Measurements from ENCODE around the gene TOLLIP. TPM values are rescaled to one million over a fixed set of nuclear protein-coding genes. Genes with fewer than 3 reads are reported as not detected.

TOLLIP gene
- total and polyA plus RNA-seq, 9 of the 15 experiments (the other 6 are each of a cell fraction or from before 2014, with no cell fraction given): 0.23 to 22.8 (median 7.1) TPM

DNA sequence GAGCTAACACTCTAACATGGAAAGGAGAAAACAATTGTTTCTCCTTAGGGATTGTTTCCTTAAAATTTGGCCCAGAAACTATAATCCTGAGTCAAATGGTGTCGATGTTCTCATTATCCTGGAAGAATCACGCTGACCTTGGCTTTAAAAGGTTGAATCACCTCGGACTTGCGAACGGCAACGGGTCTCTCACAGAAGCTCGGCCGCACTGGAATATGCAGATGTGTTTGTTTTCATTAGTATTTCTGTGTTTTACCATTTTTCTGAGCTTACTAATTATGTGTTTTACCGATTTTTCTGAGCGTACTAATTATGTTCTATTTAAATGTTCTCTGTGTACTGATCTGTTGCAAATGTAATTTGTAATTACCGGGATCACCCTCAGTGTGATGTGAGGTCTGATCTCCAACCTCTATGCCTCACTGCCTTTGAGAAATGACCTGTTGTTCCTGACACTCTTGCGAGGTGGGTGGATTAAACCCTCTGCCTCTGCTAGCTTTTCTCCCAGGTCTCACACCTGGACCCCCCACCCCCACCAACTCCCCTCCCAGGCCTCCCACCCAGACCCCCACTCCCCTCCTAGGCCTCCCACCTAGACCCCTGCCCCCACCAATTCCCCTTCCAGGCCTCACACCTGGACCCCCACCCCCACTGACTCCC lies 42.0 kb upstream of the TOLLIP start (continued):
- TF ChIP-seq, protein P1, sequence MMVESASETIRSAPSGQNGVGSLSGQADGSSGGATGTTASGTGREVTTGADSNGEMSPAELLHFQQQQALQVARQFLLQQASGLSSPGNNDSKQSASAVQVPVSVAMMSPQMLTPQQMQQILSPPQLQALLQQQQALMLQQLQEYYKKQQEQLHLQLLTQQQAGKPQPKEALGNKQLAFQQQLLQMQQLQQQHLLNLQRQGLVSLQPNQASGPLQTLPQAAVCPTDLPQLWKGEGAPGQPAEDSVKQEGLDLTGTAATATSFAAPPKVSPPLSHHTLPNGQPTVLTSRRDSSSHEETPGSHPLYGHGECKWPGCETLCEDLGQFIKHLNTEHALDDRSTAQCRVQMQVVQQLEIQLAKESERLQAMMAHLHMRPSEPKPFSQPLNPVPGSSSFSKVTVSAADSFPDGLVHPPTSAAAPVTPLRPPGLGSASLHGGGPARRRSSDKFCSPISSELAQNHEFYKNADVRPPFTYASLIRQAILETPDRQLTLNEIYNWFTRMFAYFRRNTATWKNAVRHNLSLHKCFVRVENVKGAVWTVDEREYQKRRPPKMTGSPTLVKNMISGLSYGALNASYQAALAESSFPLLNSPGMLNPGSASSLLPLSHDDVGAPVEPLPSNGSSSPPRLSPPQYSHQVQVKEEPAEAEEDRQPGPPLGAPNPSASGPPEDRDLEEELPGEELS (CRISPR knock-in tag; IDR thresholded peaks at IDR 0.05; ENCODE audit: borderline replicate concordance): no peak
- no peak for TF ChIP-seq ZNF224 (CRISPR knock-in tag; IDR thresholded peaks at IDR 0.05)
- TF ChIP-seq, protein P2, sequence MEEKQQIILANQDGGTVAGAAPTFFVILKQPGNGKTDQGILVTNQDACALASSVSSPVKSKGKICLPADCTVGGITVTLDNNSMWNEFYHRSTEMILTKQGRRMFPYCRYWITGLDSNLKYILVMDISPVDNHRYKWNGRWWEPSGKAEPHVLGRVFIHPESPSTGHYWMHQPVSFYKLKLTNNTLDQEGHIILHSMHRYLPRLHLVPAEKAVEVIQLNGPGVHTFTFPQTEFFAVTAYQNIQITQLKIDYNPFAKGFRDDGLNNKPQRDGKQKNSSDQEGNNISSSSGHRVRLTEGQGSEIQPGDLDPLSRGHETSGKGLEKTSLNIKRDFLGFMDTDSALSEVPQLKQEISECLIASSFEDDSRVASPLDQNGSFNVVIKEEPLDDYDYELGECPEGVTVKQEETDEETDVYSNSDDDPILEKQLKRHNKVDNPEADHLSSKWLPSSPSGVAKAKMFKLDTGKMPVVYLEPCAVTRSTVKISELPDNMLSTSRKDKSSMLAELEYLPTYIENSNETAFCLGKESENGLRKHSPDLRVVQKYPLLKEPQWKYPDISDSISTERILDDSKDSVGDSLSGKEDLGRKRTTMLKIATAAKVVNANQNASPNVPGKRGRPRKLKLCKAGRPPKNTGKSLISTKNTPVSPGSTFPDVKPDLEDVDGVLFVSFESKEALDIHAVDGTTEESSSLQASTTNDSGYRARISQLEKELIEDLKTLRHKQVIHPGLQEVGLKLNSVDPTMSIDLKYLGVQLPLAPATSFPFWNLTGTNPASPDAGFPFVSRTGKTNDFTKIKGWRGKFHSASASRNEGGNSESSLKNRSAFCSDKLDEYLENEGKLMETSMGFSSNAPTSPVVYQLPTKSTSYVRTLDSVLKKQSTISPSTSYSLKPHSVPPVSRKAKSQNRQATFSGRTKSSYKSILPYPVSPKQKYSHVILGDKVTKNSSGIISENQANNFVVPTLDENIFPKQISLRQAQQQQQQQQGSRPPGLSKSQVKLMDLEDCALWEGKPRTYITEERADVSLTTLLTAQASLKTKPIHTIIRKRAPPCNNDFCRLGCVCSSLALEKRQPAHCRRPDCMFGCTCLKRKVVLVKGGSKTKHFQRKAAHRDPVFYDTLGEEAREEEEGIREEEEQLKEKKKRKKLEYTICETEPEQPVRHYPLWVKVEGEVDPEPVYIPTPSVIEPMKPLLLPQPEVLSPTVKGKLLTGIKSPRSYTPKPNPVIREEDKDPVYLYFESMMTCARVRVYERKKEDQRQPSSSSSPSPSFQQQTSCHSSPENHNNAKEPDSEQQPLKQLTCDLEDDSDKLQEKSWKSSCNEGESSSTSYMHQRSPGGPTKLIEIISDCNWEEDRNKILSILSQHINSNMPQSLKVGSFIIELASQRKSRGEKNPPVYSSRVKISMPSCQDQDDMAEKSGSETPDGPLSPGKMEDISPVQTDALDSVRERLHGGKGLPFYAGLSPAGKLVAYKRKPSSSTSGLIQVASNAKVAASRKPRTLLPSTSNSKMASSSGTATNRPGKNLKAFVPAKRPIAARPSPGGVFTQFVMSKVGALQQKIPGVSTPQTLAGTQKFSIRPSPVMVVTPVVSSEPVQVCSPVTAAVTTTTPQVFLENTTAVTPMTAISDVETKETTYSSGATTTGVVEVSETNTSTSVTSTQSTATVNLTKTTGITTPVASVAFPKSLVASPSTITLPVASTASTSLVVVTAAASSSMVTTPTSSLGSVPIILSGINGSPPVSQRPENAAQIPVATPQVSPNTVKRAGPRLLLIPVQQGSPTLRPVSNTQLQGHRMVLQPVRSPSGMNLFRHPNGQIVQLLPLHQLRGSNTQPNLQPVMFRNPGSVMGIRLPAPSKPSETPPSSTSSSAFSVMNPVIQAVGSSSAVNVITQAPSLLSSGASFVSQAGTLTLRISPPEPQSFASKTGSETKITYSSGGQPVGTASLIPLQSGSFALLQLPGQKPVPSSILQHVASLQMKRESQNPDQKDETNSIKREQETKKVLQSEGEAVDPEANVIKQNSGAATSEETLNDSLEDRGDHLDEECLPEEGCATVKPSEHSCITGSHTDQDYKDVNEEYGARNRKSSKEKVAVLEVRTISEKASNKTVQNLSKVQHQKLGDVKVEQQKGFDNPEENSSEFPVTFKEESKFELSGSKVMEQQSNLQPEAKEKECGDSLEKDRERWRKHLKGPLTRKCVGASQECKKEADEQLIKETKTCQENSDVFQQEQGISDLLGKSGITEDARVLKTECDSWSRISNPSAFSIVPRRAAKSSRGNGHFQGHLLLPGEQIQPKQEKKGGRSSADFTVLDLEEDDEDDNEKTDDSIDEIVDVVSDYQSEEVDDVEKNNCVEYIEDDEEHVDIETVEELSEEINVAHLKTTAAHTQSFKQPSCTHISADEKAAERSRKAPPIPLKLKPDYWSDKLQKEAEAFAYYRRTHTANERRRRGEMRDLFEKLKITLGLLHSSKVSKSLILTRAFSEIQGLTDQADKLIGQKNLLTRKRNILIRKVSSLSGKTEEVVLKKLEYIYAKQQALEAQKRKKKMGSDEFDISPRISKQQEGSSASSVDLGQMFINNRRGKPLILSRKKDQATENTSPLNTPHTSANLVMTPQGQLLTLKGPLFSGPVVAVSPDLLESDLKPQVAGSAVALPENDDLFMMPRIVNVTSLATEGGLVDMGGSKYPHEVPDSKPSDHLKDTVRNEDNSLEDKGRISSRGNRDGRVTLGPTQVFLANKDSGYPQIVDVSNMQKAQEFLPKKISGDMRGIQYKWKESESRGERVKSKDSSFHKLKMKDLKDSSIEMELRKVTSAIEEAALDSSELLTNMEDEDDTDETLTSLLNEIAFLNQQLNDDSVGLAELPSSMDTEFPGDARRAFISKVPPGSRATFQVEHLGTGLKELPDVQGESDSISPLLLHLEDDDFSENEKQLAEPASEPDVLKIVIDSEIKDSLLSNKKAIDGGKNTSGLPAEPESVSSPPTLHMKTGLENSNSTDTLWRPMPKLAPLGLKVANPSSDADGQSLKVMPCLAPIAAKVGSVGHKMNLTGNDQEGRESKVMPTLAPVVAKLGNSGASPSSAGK (IDR thresholded peaks at IDR 0.05): no peak
- TF ChIP-seq NR2F6 (CRISPR knock-in tag; IDR thresholded peaks at IDR 0.05): no peak
- TF ChIP-seq, protein P3, sequence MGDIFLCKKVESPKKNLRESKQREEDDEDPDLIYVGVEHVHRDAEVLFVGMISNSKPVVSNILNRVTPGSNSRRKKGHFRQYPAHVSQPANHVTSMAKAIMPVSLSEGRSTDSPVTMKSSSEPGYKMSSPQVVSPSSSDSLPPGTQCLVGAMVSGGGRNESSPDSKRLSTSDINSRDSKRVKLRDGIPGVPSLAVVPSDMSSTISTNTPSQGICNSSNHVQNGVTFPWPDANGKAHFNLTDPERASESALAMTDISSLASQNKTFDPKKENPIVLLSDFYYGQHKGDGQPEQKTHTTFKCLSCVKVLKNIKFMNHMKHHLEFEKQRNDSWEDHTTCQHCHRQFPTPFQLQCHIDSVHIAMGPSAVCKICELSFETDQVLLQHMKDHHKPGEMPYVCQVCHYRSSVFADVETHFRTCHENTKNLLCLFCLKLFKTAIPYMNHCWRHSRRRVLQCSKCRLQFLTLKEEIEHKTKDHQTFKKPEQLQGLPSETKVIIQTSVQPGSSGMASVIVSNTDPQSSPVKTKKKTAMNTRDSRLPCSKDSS (IDR thresholded peaks at IDR 0.05; ENCODE audit: low read depth, partially characterized antibody): no peak
- no peak for TF ChIP-seq ZKSCAN3 (CRISPR knock-in tag; IDR thresholded peaks at IDR 0.05)
- TF ChIP-seq MECOM (CRISPR knock-in tag; IDR thresholded peaks at IDR 0.05): no peak
- TF ChIP-seq ZNF263 (CRISPR knock-in tag; IDR thresholded peaks at IDR 0.05; ENCODE audit: borderline replicate concordance): no peak
- no peak for TF ChIP-seq ZNF76 (CRISPR knock-in tag; IDR thresholded peaks at IDR 0.05; ENCODE audit: borderline replicate concordance)
- TF ChIP-seq, protein P4, sequence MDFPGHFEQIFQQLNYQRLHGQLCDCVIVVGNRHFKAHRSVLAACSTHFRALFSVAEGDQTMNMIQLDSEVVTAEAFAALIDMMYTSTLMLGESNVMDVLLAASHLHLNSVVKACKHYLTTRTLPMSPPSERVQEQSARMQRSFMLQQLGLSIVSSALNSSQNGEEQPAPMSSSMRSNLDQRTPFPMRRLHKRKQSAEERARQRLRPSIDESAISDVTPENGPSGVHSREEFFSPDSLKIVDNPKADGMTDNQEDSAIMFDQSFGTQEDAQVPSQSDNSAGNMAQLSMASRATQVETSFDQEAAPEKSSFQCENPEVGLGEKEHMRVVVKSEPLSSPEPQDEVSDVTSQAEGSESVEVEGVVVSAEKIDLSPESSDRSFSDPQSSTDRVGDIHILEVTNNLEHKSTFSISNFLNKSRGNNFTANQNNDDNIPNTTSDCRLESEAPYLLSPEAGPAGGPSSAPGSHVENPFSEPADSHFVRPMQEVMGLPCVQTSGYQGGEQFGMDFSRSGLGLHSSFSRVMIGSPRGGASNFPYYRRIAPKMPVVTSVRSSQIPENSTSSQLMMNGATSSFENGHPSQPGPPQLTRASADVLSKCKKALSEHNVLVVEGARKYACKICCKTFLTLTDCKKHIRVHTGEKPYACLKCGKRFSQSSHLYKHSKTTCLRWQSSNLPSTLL (IDR thresholded peaks at IDR 0.05): no peak

Data from K562 (cell line).